ENCODE measurements around the gene DGKB. TPM values are rescaled to one million over a fixed set of nuclear protein-coding genes. Genes with fewer than 3 reads are reported as not detected.
"Not testable (repeated sequence)": the region's sequence is repeated elsewhere in the genome, so short reads cannot be mapped to it uniquely, and the experiment has no call there.

The DGKB gene
- total RNA-seq, 8 experiments from 2014 or later, result 0.22 to 13.6 (median 9.0) TPM

DNA sequence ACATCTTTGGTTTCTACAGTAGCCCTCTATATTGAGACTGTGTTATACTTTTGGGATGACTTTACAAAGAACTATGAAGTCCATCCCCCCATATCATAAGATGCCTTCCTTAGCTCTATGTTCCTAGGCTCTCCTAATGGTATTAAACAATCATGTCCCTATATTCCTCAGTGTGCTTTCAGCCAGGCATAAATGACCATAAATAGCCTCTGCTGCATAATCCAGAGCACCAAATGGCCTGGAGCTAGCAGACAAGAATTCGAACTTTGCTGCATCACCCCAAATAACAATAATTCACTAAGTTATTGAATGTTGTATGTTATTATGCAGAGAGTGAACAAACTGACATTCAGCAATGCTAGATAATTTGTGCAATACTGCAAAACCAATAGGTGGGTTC is 405.2 kb downstream of the DGKB start:
- in situ Hi-C loops (cut with MboI; ENCODE audit: low pct_unique_long_range_greater_than_20kb in 2 of 9, low sequenced_read_pairs in 9 of 9, unreplicated experiment in 9 of 9), result no loop called here
- WGBS, 10 experiments, result 0 to 100% (median 42%) methylated on average over 1 of the region's 1 CpG; no CpG with 5 or more reads in 4 of the 10 experiments
- H3K4me3 ChIP-seq, result no peak overlapping the region
- no peaks in the 10 kb centered on the region for H3K4me1 ChIP-seq (replicated peaks in 1 of 2)
- H3K27ac ChIP-seq, result no peak overlapping the region
- peak in 2 of 8 experiments; percentile 18 to 60 for ATAC-seq (replicated peaks in 6 of 8)

GRCh38 chr7:14495633-14496032 is 406.9 kb downstream of the DGKB start:
- no peaks in the 10 kb centered on the region for H3K4me1 ChIP-seq (replicated peaks in 1 of 2)
- in situ Hi-C loops (cut with MboI; ENCODE audit: low pct_unique_long_range_greater_than_20kb in 2 of 9, low sequenced_read_pairs in 9 of 9, unreplicated experiment in 9 of 9), result no loop called here
- no peak overlapping the region for H3K4me3 ChIP-seq
- no peak for ATAC-seq (replicated peaks in 6 of 8)
- 5 to 92% (median 77%) methylated on average over 1 to 2 of the region's 2 CpGs; no CpG with 5 or more reads in 1 of the 10 experiments for WGBS, 10 experiments
- H3K27ac ChIP-seq, result no peak overlapping the region

GRCh38 chr7:14487701-14488395 is 414.7 kb downstream of the DGKB start:
- Histone ChIP-seq H3K4me3 (no peak overlapping the region), H3K4me1 (replicated peaks in 1 of 2) (no peaks in the 10 kb centered on the region), H3K27ac (no peak overlapping the region)
- 0 to 100% (median 80%) methylated on average over 1 to 3 of the region's 3 CpGs; no CpG with 5 or more reads in 1 of the 10 experiments for WGBS, 10 experiments
- in situ Hi-C loops (cut with MboI; ENCODE audit: low pct_unique_long_range_greater_than_20kb in 2 of 9, low sequenced_read_pairs in 9 of 9, unreplicated experiment in 9 of 9), result no loop called here
- ATAC-seq (replicated peaks in 6 of 8), result no peak

DNA sequence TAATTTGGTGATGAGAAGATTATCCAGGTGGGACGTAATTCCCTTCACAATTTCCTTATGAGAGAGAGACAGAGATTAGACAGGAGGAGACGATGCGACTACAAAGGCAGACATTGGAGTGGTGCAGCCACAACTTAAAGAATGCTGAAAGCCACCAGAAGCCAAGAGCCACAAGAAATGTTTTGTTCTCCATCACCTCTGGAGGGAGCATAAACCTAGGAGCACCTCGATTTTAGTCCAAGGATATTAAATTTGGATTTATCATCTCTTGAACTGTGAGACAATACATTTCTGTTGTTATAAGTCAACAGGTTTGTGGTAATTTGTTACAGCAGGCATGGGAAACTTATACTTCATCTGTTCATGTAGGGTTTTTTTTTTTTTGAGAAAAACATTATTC is 418.9 kb downstream of the DGKB start:
- WGBS, 10 experiments, result 6 to 100% (median 75%) methylated on average over 2 to 4 of the region's 4 CpGs; no CpG with 5 or more reads in 1 of the 10 experiments
- Histone ChIP-seq H3K4me1 (replicated peaks in 1 of 2) (no peaks in the 10 kb centered on the region), H3K4me3 (no peak overlapping the region), H3K27ac (no peak overlapping the region)
- no peak for ATAC-seq (replicated peaks in 6 of 8)
- in situ Hi-C loops (cut with MboI; ENCODE audit: low pct_unique_long_range_greater_than_20kb in 2 of 9, low sequenced_read_pairs in 9 of 9, unreplicated experiment in 9 of 9), result no loop called here

DNA sequence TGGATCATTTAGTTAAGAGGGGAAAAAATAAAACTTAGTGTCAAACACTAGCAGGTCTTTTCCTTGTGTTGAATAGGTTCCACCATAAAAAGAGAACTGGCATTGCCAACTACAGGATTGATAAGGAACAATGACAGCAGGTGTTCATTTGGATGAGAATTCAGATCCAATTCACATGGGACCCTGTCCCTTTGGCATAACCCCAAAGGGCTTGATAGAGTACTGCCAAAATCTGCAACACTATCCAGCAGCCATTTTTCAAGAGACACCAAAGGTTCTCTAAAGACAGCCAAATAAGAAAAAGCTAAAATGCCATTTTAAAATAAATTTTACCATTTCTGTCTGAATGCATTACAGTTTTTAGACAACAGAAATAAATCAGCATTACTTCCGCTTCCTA is 422.3 kb downstream of the DGKB start:
- WGBS, 10 experiments, result 0 to 100% (median 94%) methylated on average over 1 of the region's 1 CpG; no CpG with 5 or more reads in 2 of the 10 experiments
- Histone ChIP-seq H3K4me3 (no peak overlapping the region), H3K27ac (no peak overlapping the region), H3K4me1 (replicated peaks in 1 of 2) (no peaks in the 10 kb centered on the region)
- in situ Hi-C loops (cut with MboI; ENCODE audit: low pct_unique_long_range_greater_than_20kb in 2 of 9, low sequenced_read_pairs in 9 of 9, unreplicated experiment in 9 of 9), result no loop called here
- no peak for ATAC-seq (replicated peaks in 6 of 8)

- ATAC-seq (replicated peaks in 6 of 8), result peak in 4 of 8 experiments; percentile 39 to 62 (median 50)
- 0 to 100% (median 57%) methylated on average over 1 to 2 of the region's 2 CpGs; no CpG with 5 or more reads in 2 of the 10 experiments for WGBS, 10 experiments
- Histone ChIP-seq H3K27ac (no peak overlapping the region), H3K4me1 (replicated peaks in 1 of 2) (no peaks in the 10 kb centered on the region), H3K4me3 (no peak overlapping the region)
- in situ Hi-C loops (cut with MboI; ENCODE audit: low pct_unique_long_range_greater_than_20kb in 2 of 9, low sequenced_read_pairs in 9 of 9, unreplicated experiment in 9 of 9), result no loop called here
Measured at GRCh38 chr7:14478834-14479510, 423.6 kb downstream of the DGKB start.

GRCh38 chr7:14461716-14462115 is 440.8 kb downstream of the DGKB start:
- in situ Hi-C loops (cut with MboI; ENCODE audit: low pct_unique_long_range_greater_than_20kb in 2 of 9, low sequenced_read_pairs in 9 of 9, unreplicated experiment in 9 of 9), result loop anchor here in 5 of 9 experiments (25.0 kb wide), 3 partner anchors 474 to 1174 kb away; partner anchors contain the start of gene ETV1 (in 1 of the 5)
- ATAC-seq (replicated peaks in 6 of 8); H3K4me1 ChIP-seq (replicated peaks in 1 of 2); H3K4me3 ChIP-seq; H3K27ac ChIP-seq: not testable (repeated sequence)
- 0 to 100% (median 73%) methylated on average over 1 to 3 of the region's 3 CpGs; no CpG with 5 or more reads in 4 of the 10 experiments for WGBS, 10 experiments

- not testable (repeated sequence) for H3K4me1 ChIP-seq (replicated peaks in 1 of 2); ATAC-seq (replicated peaks in 6 of 8); H3K27ac ChIP-seq; H3K4me3 ChIP-seq
- 80 to 100% (median 87%) methylated on average over 1 to 7 of the region's 7 CpGs; no CpG with 5 or more reads in 4 of the 10 experiments for WGBS, 10 experiments
- in situ Hi-C loops (cut with MboI; ENCODE audit: low pct_unique_long_range_greater_than_20kb in 2 of 9, low sequenced_read_pairs in 9 of 9, unreplicated experiment in 9 of 9), result loop anchor here in 5 of 9 experiments (25.0 kb wide), 3 partner anchors 472 to 1172 kb away; partner anchors contain the start of gene ETV1 (in 1 of the 5)
Measured at GRCh38 chr7:14458846-14459245, 443.7 kb downstream of the DGKB start.

- no peak overlapping the region for H3K4me3 ChIP-seq
- WGBS, 10 experiments, result 3 to 32% (median 23%) methylated on average over 3 to 13 of the region's 13 CpGs
- in situ Hi-C loops (cut with MboI; ENCODE audit: low pct_unique_long_range_greater_than_20kb in 2 of 9, low sequenced_read_pairs in 9 of 9, unreplicated experiment in 9 of 9), result loop anchor here in 5 of 9 experiments (25.0 kb wide), 3 partner anchors 471 to 1171 kb away; partner anchors contain the start of gene ETV1 (in 1 of the 5)
Measured at GRCh38 chr7:14457568-14458453, 444.7 kb downstream of the DGKB start.

DNA sequence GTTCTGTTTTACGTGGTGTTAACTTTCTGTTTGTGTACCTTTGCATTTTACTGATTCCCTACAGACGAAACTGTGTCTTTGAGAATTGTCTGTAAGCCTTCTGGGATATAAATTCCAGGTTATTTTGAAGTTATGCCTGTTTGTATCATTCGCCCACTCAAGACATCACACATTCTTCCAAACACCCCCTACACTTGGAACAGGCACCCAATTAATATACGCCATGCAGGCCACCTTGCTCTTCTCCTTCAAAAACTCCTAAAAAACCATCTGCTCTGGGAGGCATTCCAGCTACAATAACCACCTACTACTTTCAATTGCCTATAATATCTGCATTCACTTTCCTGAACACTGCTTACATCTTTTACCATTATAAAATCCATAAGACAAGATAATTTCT is 453.3 kb downstream of the DGKB start:
- in situ Hi-C loops (cut with MboI; ENCODE audit: low pct_unique_long_range_greater_than_20kb in 2 of 9, low sequenced_read_pairs in 9 of 9, unreplicated experiment in 9 of 9), result no loop called here
- ATAC-seq (replicated peaks in 6 of 8), result no peak
- WGBS, 10 experiments, result 25 to 100% (median 93%) methylated on average over 2 to 4 of the region's 4 CpGs; no CpG with 5 or more reads in 1 of the 10 experiments
- no peak overlapping the region for H3K4me3 ChIP-seq
- no peaks in the 10 kb centered on the region for H3K4me1 ChIP-seq (replicated peaks in 1 of 2)
- no peak overlapping the region for H3K27ac ChIP-seq

More at GRCh38 chr7:14457568-14458453, 444.7 kb downstream of the DGKB start:
- peak; percentile 65 to 92 (median 70) for ATAC-seq (replicated peaks in 6 of 8)
- H3K4me1 ChIP-seq (replicated peaks in 1 of 2), result no peaks in the 10 kb centered on the region
- no peak overlapping the region for H3K27ac ChIP-seq

DNA sequence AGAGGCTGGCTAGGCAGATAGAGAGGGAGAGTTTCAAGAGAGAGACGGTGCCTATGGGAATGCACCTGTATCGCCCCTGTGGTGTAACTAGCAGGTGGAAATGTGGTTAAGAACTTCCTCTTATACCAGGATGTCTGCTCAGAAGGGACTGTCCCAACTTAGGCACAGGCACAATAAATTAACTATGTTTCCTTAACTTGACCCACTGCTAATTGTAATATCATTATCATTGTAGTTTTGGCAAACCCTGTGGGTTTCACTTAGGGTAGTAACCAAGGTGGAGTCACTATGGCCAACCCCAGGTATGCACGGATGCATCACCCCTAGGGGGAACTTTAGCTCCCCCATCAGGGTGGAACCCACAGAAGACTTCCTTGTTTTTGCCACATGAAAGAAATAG is 455.7 kb downstream of the DGKB start:
- in situ Hi-C loops (cut with MboI; ENCODE audit: low pct_unique_long_range_greater_than_20kb in 2 of 9, low sequenced_read_pairs in 9 of 9, unreplicated experiment in 9 of 9), result no loop called here
- 40 to 100% (median 93%) methylated on average over 1 to 3 of the region's 3 CpGs for WGBS, 10 experiments
- ATAC-seq (replicated peaks in 6 of 8), result no peak
- Histone ChIP-seq H3K4me3 (no peak overlapping the region), H3K27ac (no peak overlapping the region), H3K4me1 (replicated peaks in 1 of 2) (no peaks in the 10 kb centered on the region)

DNA sequence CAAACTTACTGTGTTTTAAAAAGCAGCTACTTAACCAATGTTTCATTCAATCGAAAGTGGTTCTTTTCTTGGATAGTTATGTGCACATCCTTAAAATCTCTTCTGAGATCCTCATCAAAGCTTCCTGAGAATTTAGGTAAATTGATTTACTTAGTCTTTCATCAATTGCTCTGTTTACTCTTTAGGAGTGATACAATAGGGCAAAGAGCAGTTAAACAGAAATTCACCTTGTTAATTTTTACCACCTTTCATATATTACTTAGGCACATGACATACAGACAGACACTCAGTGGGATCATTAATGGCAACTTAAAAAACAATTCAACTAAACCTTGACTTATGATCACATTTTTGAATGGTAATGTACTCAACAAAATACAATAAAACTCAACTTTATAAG is 456.3 kb downstream of the DGKB start:
- WGBS, 10 experiments, result 36 to 100% (median 86%) methylated on average over 1 of the region's 1 CpG; no CpG with 5 or more reads in 3 of the 10 experiments
- Histone ChIP-seq H3K4me3 (no peak overlapping the region), H3K27ac (no peak overlapping the region), H3K4me1 (replicated peaks in 1 of 2) (no peaks in the 10 kb centered on the region)
- in situ Hi-C loops (cut with MboI; ENCODE audit: low pct_unique_long_range_greater_than_20kb in 2 of 9, low sequenced_read_pairs in 9 of 9, unreplicated experiment in 9 of 9), result no loop called here
- ATAC-seq (replicated peaks in 6 of 8), result no peak
